CD4-positive, CD25-positive, alpha-beta regulatory T cell (primary cell): ENCODE measurements around the gene HNRNPM. TPM values are rescaled to one million over a fixed set of nuclear protein-coding genes. Genes with fewer than 3 reads are reported as not detected.

Experiments
- ATAC-seq, 2 donors: fragments of 150-1000 bp; cut with Tn5 transposase; one replicate each; pipeline ENCODE4 v1.10.0; 2021; ENCODE audit warnings: low read depth in 2 of 2, moderate number of reproducible peaks in 2 of 2, moderate library complexity in 1 of 2
- DNase-seq, 3 donors: peaks; one replicate each; pipeline versions ENCODE4 v3.0.0 to v3.0.0-alpha.2; 2012 to 2022; ENCODE audit warnings: mixed read lengths in 1 of 3
- H3K27ac ChIP-seq: one replicate; pipeline ENCODE4 v1.7.0; 2013; ENCODE audit warnings: mild to moderate bottlenecking, low read length; ENCODE audit not compliant: insufficient read depth, poor library complexity, severe bottlenecking
- H3K27me3 ChIP-seq: one replicate; pipeline ENCODE4 v1.7.0; 2013; ENCODE audit warnings: low read length; ENCODE audit not compliant: control insufficient read depth, insufficient read depth
- H3K36me3 ChIP-seq: one replicate; pipeline ENCODE4 v1.7.0; 2013; ENCODE audit warnings: mild to moderate bottlenecking, low read length, moderate library complexity; ENCODE audit not compliant: control insufficient read depth, insufficient read depth
- H3K4me1 ChIP-seq: 2 replicates; pipeline ENCODE4 v1.7.0; 2013; ENCODE audit warnings: mild to moderate bottlenecking, low read length; ENCODE audit not compliant: insufficient read depth, control insufficient read depth, poor library complexity, severe bottlenecking
- H3K4me3 ChIP-seq: one replicate; pipeline ENCODE4 v1.7.0; 2013; ENCODE audit warnings: low read depth, mild to moderate bottlenecking, low read length, moderate library complexity
- H3K9me3 ChIP-seq, 2 experiments: 1 replicate in 1 of 2; 2 replicates in 1 of 2; pipeline ENCODE4 v1.7.0; 2013; ENCODE audit warnings: low read length in 2 of 2, mild to moderate bottlenecking in 1 of 2, moderate library complexity in 1 of 2; ENCODE audit not compliant: control insufficient read depth in 2 of 2
- H3K27ac Mint-ChIP-seq, 3 donors: one replicate each; pipeline ENCODE4 v1.8.0; 2020 to 2022; ENCODE audit warnings: mild to moderate bottlenecking in 3 of 3, mixed read lengths in 3 of 3, moderate library complexity in 2 of 3
- H3K27me3 Mint-ChIP-seq: one replicate; pipeline ENCODE4 v1.8.0; 2022; ENCODE audit warnings: mild to moderate bottlenecking, mixed read lengths
- H3K36me3 Mint-ChIP-seq: one replicate; pipeline ENCODE4 v1.8.0; 2020; ENCODE audit warnings: mixed read lengths
- H3K4me1 Mint-ChIP-seq, 4 donors: one replicate each; pipeline ENCODE4 v1.8.0; 2020 to 2022; ENCODE audit warnings: mixed read lengths in 4 of 4, mild to moderate bottlenecking in 1 of 4
- H3K4me3 Mint-ChIP-seq, 4 donors: one replicate each; pipeline ENCODE4 v1.8.0; 2020 to 2022; ENCODE audit warnings: mild to moderate bottlenecking in 4 of 4, mixed read lengths in 4 of 4, moderate library complexity in 3 of 4
- H3K9me3 Mint-ChIP-seq, 7 donors: one replicate each; pipeline ENCODE4 v1.8.0; 2020 to 2022; ENCODE audit warnings: mixed read lengths in 7 of 7, mild to moderate bottlenecking in 3 of 7, moderate library complexity in 2 of 7
- polyA plus RNA-seq, 4 donors: library from polyadenylated mRNA; unstranded; fragments of 300-500 nt; fragmentation: Illumina TruSeq; gene quantifications; one replicate each; pipeline ENCODE4 v1.2.3, GENCODE V29; 2021
- total RNA-seq: library from RNA; stranded (reverse); gene quantifications from one replicate; pipeline ENCODE4 v1.2.3, GENCODE V29; 2022

Gene HNRNPM
- total and polyA plus RNA-seq, 5 donors from 2014 or later = 161 to 263 (median 184) TPM

DNA sequence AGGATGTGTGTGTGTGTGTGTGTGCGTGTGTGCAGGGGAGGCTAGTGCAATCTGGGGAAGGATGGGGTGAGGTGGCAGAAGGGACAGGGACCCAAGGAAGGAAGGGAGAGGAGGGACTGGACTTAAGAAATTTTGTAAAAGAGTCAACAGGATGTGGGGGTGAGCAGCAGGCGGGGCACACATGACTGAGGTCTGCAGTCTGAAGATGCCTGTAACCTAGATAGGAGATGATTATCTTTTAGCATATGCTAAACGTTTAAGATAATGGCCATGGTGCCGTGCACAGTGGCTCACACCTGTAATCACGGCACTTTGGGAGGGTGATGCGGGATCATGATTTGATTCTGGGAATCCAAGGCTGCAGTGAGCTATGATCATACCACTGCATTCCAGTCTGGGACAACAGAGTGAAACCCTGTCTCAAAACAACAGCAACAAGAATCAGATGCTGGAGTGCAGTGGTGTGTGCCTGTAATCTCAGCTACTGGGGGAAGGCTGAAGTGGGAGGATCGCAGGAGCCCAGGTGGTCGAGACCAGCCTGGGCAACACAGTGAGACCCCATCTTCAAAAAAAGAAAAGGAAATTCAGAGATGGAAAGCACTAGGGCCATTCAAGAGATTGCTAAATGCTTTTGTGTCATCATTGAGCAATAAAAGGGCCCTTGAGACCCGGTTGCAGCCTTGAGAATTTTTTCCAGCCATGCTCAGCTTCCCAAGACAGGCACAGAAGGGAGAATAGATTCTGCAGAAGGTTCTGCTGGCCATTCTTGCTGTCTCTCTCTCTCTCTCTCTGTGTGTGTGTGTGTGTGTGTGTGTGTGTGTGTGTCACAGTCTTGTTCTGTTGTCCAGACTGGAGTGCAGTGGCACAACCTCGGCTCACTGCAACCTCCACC lies 73.0 kb downstream of the HNRNPM start:
- H3K27ac ChIP-seq = peak overlapping the region; percentile 97
- H3K4me3 ChIP-seq = peak overlapping the region; percentile 75
- H3K4me3 Mint-ChIP-seq = peak overlapping the region; percentile 83 to 92 (median 86)
- no peaks in the 10 kb centered on the region for H3K27me3 ChIP-seq
- peaks cover 8% of the 10 kb centered on the region for H3K36me3 Mint-ChIP-seq
- peaks cover 69% of the 10 kb centered on the region for H3K4me1 ChIP-seq
- ATAC-seq = peak; percentile 50 to 55
- H3K27ac Mint-ChIP-seq = peak overlapping the region; percentile 96 to 100 (median 98)
- H3K4me1 Mint-ChIP-seq = peaks cover 5 to 73% (median 27%) of the 10 kb centered on the region in 4 donors
- peaks cover 0 to 2% (median 0%) of the 10 kb centered on the region in 7 donors for H3K9me3 Mint-ChIP-seq
- DNase-seq = peak; percentile 28 to 93 (median 72)
- H3K9me3 ChIP-seq = no peaks in the 10 kb centered on the region
- H3K27me3 Mint-ChIP-seq = no peaks in the 10 kb centered on the region
- peaks cover 19% of the 10 kb centered on the region for H3K36me3 ChIP-seq

DNA sequence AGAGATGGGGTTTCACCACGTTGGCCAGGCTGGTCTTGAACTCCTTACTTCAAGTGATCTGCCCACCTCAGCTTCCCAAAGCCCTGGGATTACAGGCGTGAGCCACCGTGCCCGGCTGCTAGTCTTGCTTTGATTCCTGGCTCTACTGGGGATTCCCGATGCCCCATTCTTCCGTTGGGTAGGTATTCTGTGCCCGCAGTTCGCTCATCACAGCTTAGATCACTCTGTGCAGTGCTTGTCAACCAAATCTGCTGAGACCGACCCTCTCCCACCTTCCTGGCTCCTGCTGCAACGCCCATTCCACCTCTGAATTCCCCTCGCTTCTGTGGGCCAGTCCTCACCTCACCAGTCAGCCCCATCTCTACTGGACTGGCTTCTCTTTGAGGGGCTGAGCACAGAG lies 73.8 kb downstream of the HNRNPM start:
- Mint-ChIP-seq H3K4me1 (peaks cover 5 to 70% (median 25%) of the 10 kb centered on the region in 4 donors), H3K36me3 (peaks cover 6% of the 10 kb centered on the region), H3K27ac (peak overlapping the region; percentile 96 to 100 (median 98)), H3K4me3 (peak overlapping the region in 3 of 4 donors; percentile 37 to 85 (median 45)), H3K27me3 (no peaks in the 10 kb centered on the region), H3K9me3 (peaks cover 0 to 2% (median 0%) of the 10 kb centered on the region in 7 donors)
- peaks cover 62% of the 10 kb centered on the region for H3K4me1 ChIP-seq
- peaks cover 23% of the 10 kb centered on the region for H3K36me3 ChIP-seq
- H3K9me3 ChIP-seq = no peaks in the 10 kb centered on the region
- ATAC-seq (no peak), DNase-seq (no peak)
- H3K27me3 ChIP-seq = no peaks in the 10 kb centered on the region
- no peak overlapping the region for H3K4me3 ChIP-seq
- peak overlapping the region; percentile 97 for H3K27ac ChIP-seq

DNA sequence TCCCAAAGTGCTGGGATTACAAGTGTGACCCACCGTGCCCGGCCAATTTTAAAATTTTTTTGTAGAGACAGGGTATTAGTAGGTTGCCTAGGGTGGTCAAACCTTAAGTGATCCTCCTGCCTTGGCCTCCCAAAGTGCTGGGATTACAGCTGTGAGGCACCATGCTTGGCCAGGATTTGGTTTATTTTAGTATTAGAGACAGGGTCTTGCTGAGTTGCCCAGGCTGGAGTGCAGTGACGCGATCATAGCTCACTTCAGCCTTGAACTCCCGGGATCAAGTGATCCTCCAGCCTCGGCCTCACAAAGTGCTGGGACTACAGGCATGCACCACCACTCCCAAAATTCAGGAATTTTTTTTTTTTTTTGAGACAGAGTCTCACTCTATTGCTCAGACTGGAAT lies 74.6 kb downstream of the HNRNPM start:
- Mint-ChIP-seq H3K4me3 (peak overlapping the region in 2 of 4 donors; percentile 16 to 39), H3K27me3 (no peaks in the 10 kb centered on the region), H3K9me3 (peaks cover 0 to 1% (median 0%) of the 10 kb centered on the region in 7 donors), H3K27ac (peak overlapping the region; percentile 78 to 98 (median 89)), H3K4me1 (peaks cover 5 to 63% (median 24%) of the 10 kb centered on the region in 4 donors), H3K36me3 (peaks cover 5% of the 10 kb centered on the region)
- no peak for ATAC-seq
- H3K9me3 ChIP-seq = no peaks in the 10 kb centered on the region
- H3K4me3 ChIP-seq = no peak overlapping the region
- no peaks in the 10 kb centered on the region for H3K27me3 ChIP-seq
- peaks cover 61% of the 10 kb centered on the region for H3K4me1 ChIP-seq
- H3K27ac ChIP-seq = peak overlapping the region; percentile 97
- DNase-seq = no peak
- peaks cover 23% of the 10 kb centered on the region for H3K36me3 ChIP-seq

GRCh38 chr19:8525401-8525684 lies 80.6 kb downstream of the HNRNPM start:
- peaks cover 34% of the 10 kb centered on the region for H3K36me3 Mint-ChIP-seq

GRCh38 chr19:8526345-8527091 lies 81.7 kb downstream of the HNRNPM start:
- Histone ChIP-seq H3K9me3 (no peaks in the 10 kb centered on the region), H3K36me3 (peaks cover 76% of the 10 kb centered on the region), H3K4me3 (no peak overlapping the region), H3K27me3 (no peaks in the 10 kb centered on the region), H3K4me1 (no peaks in the 10 kb centered on the region), H3K27ac (no peak overlapping the region)
- ATAC-seq (no peak), DNase-seq (no peak)
- no peaks in the 10 kb centered on the region for H3K27me3 Mint-ChIP-seq
- H3K9me3 Mint-ChIP-seq = no peaks in the 10 kb centered on the region
- no peak overlapping the region for H3K4me3 Mint-ChIP-seq
- H3K36me3 Mint-ChIP-seq = peaks cover 29% of the 10 kb centered on the region
- peak overlapping the region; percentile 49 to 97 (median 62) for H3K27ac Mint-ChIP-seq
- H3K4me1 Mint-ChIP-seq = peaks cover 0 to 17% (median 3%) of the 10 kb centered on the region in 4 donors

More at GRCh38 chr19:8525401-8525684, 80.6 kb downstream of the HNRNPM start:
- ATAC-seq (no peak), DNase-seq (no peak)
- Histone ChIP-seq H3K4me1 (peaks cover 4% of the 10 kb centered on the region), H3K4me3 (no peak overlapping the region), H3K27me3 (no peaks in the 10 kb centered on the region), H3K9me3 (no peaks in the 10 kb centered on the region), H3K27ac (no peak overlapping the region), H3K36me3 (peaks cover 75% of the 10 kb centered on the region)
- no peaks in the 10 kb centered on the region for H3K9me3 Mint-ChIP-seq
- no peak overlapping the region for H3K27ac Mint-ChIP-seq
- H3K4me3 Mint-ChIP-seq = no peak overlapping the region
- H3K4me1 Mint-ChIP-seq = peaks cover 0 to 25% (median 5%) of the 10 kb centered on the region in 4 donors
- no peaks in the 10 kb centered on the region for H3K27me3 Mint-ChIP-seq

GRCh38 chr19:8528500-8528899 lies 83.7 kb downstream of the HNRNPM start:
- Mint-ChIP-seq H3K4me1 (peaks cover 0 to 17% (median 5%) of the 10 kb centered on the region in 4 donors), H3K36me3 (peaks cover 29% of the 10 kb centered on the region), H3K27me3 (no peaks in the 10 kb centered on the region), H3K4me3 (no peak overlapping the region), H3K9me3 (no peaks in the 10 kb centered on the region), H3K27ac (peak overlapping the region in 2 of 3 donors; percentile 79 to 83)
- no peak for DNase-seq
- H3K36me3 ChIP-seq = peaks cover 73% of the 10 kb centered on the region
- no peak overlapping the region for H3K4me3 ChIP-seq
- no peaks in the 10 kb centered on the region for H3K9me3 ChIP-seq
- no peak for ATAC-seq
- H3K27ac ChIP-seq = no peak overlapping the region
- no peaks in the 10 kb centered on the region for H3K4me1 ChIP-seq
- H3K27me3 ChIP-seq = no peaks in the 10 kb centered on the region

GRCh38 chr19:8529369-8530006 lies 84.7 kb downstream of the HNRNPM start:
- peaks cover 0 to 17% (median 5%) of the 10 kb centered on the region in 4 donors for H3K4me1 Mint-ChIP-seq
- H3K4me3 Mint-ChIP-seq = peak overlapping the region in 1 of 4 donors; percentile 9
- peaks cover 28% of the 10 kb centered on the region for H3K36me3 Mint-ChIP-seq
- DNase-seq (no peak), ATAC-seq (no peak)
- Histone ChIP-seq H3K27ac (no peak overlapping the region), H3K27me3 (no peaks in the 10 kb centered on the region), H3K9me3 (no peaks in the 10 kb centered on the region), H3K4me3 (no peak overlapping the region), H3K4me1 (no peaks in the 10 kb centered on the region), H3K36me3 (peaks cover 77% of the 10 kb centered on the region)
- no peaks in the 10 kb centered on the region for H3K9me3 Mint-ChIP-seq
- no peaks in the 10 kb centered on the region for H3K27me3 Mint-ChIP-seq
- H3K27ac Mint-ChIP-seq = peak overlapping the region; percentile 62 to 87 (median 83)
